ENCODE data around the gene MAFB.

The MAFB gene

GRCh38 chr20:40680161-40680959, 8.7 kb downstream of the MAFB start:
- no peak for DNase-seq

- no peak for DNase-seq
These were observed 9.9 kb downstream of the MAFB start for GRCh38 chr20:40679184-40679583.

GRCh38 chr20:40678286-40678875, 10.7 kb downstream of the MAFB start:
- DNase-seq = no peak

- no peak for DNase-seq
These were observed 11.6 kb downstream of the MAFB start for GRCh38 chr20:40677343-40677924.

- DNase-seq = no peak
These were observed 12.4 kb downstream of the MAFB start for GRCh38 chr20:40676491-40677269.

- DNase-seq = no peak
These were observed 13.3 kb downstream of the MAFB start for GRCh38 chr20:40675599-40676221.

- DNase-seq = no peak
These were observed 15.6 kb downstream of the MAFB start for GRCh38 chr20:40673442-40673841.

GRCh38 chr20:40672095-40672494, 16.9 kb downstream of the MAFB start:
- no peak for DNase-seq

- DNase-seq = no peak
These were observed 18.8 kb downstream of the MAFB start for GRCh38 chr20:40670253-40670652.

- no peak for DNase-seq
These were observed 19.3 kb downstream of the MAFB start for GRCh38 chr20:40669692-40670091.

- no peak for DNase-seq
These were observed 20.4 kb downstream of the MAFB start for GRCh38 chr20:40668449-40669228.

GRCh38 chr20:40667503-40667902, 21.5 kb downstream of the MAFB start:
- DNase-seq = no peak

- no peak for DNase-seq
These were observed 22.7 kb downstream of the MAFB start for GRCh38 chr20:40666336-40666735.

GRCh38 chr20:40664891-40665290, 24.1 kb downstream of the MAFB start:
- no peak for DNase-seq

GRCh38 chr20:40663991-40664880, 24.8 kb downstream of the MAFB start:
- no peak for DNase-seq

- DNase-seq = no peak
These were observed 25.7 kb downstream of the MAFB start for GRCh38 chr20:40663304-40663790.

GRCh38 chr20:40659567-40659966, 29.5 kb downstream of the MAFB start:
- no peak for DNase-seq

GRCh38 chr20:40658509-40658908, 30.5 kb downstream of the MAFB start:
- no peak for DNase-seq

GRCh38 chr20:40657526-40657925, 31.5 kb downstream of the MAFB start:
- DNase-seq = no peak

- DNase-seq = no peak
These were observed 33.6 kb downstream of the MAFB start for GRCh38 chr20:40655451-40655850.

- DNase-seq = no peak
These were observed 34.2 kb downstream of the MAFB start for GRCh38 chr20:40654876-40655275.

Data from activated CD4-positive, CD25-positive, alpha-beta regulatory T cell treated with anti-CD3 and anti-CD28 coated beads, Interleukin-2, amount 50 U/mL, for 72 hours (primary cell).